Activated CD4-positive, alpha-beta T cell treated with anti-CD3 and anti-CD28 coated beads for 4 hours (primary cell): ENCODE data around the gene UACA.
A peak's percentile ranks its signal among the peaks of the same experiment; 100 is the strongest.
"Not testable (repeated sequence)": the region's sequence is repeated elsewhere in the genome, so short reads cannot be mapped to it uniquely, and the experiment has no call there.

Source experiments
- DNase-seq, 2 donors: peaks; one replicate each; pipeline ENCODE4 v3.0.0-alpha.2; 2020

Gene UACA

GRCh38 chr15:70763120-70763949 is at the start of gene UACA:
Gene UACA, minus strand, starts transcription at chr15:70763558. Its CDS starts 151 bp downstream, at chr15:70763407.
- DNase-seq, result peak; percentile 63 to 67

GRCh38 chr15:70812827-70813364 is 49.5 kb upstream of the UACA start:
- DNase-seq, result no peak

- no peak for DNase-seq
Measured at GRCh38 chr15:70810916-70811578, 47.7 kb upstream of the UACA start.

GRCh38 chr15:70806992-70807712 is 43.8 kb upstream of the UACA start:
- no peak for DNase-seq

GRCh38 chr15:70804388-70804787 is 41.0 kb upstream of the UACA start:
- not testable (repeated sequence) for DNase-seq

GRCh38 chr15:70802629-70803028 is 39.3 kb upstream of the UACA start:
- no peak for DNase-seq

- DNase-seq, result no peak
Measured at GRCh38 chr15:70801109-70801508, 37.8 kb upstream of the UACA start.

- no peak for DNase-seq
Measured at GRCh38 chr15:70799667-70800450, 36.5 kb upstream of the UACA start.

GRCh38 chr15:70797464-70797863 is 34.1 kb upstream of the UACA start:
- no peak for DNase-seq

- DNase-seq, result no peak
Measured at GRCh38 chr15:70796516-70797310, 33.4 kb upstream of the UACA start.

- no peak for DNase-seq
Measured at GRCh38 chr15:70795311-70795665, 31.9 kb upstream of the UACA start.

GRCh38 chr15:70794596-70795310 is 31.4 kb upstream of the UACA start:
- DNase-seq, result no peak

GRCh38 chr15:70793694-70794093 is 30.3 kb upstream of the UACA start:
- no peak for DNase-seq

- DNase-seq, result no peak
Measured at GRCh38 chr15:70792171-70792573, 28.8 kb upstream of the UACA start.

GRCh38 chr15:70791259-70791658 is 27.9 kb upstream of the UACA start:
- DNase-seq, result no peak

- DNase-seq, result no peak
Measured at GRCh38 chr15:70789213-70789612, 25.9 kb upstream of the UACA start.

GRCh38 chr15:70788114-70789049 is 25.0 kb upstream of the UACA start:
- DNase-seq, result no peak

- DNase-seq, result no peak
Measured at GRCh38 chr15:70786996-70787395, 23.6 kb upstream of the UACA start.

GRCh38 chr15:70783610-70784022 is 20.3 kb upstream of the UACA start:
- DNase-seq, result no peak

- DNase-seq, result no peak
Measured at GRCh38 chr15:70783041-70783440, 19.7 kb upstream of the UACA start.
